ENCODE results near the gene GAP43.

The GAP43 gene
- 0 to 0.18 (median 0.03) reads per million in 9 experiments for total RNA-seq

- Mint-ChIP-seq H3K4me3 (peak within 1 kb of the TSS; percentile 26 to 48), H3K4me1 (ENCODE audit: low read depth in 2 of 2) (peaks cover 4 to 8% of the 10 kb centered on the region in 2 donors), H3K9me3 (no peaks in the 10 kb centered on the region), H3K27me3 (peaks cover 39 to 42% of the 10 kb centered on the region in 2 donors), H3K36me3 (ENCODE audit: insufficient read depth) (no peaks in the 10 kb centered on the region), H3K27ac (no peak within 1 kb of the TSS)
- DNase-seq (no peak), ATAC-seq (replicated peaks) (peak; percentile 46)
Measured at GRCh38 chr3:115623044-115623868, at the start of gene GAP43. Gene GAP43, plus strand, starts transcription at chr3:115623510. Its CDS starts 180 bp downstream, at chr3:115623690.

- Mint-ChIP-seq H3K4me1 (ENCODE audit: low read depth in 2 of 2) (no peaks in the 10 kb centered on the region), H3K4me3 (no peak overlapping the region), H3K27ac (no peak overlapping the region), H3K27me3 (peaks cover 18 to 50% of the 10 kb centered on the region in 2 donors), H3K9me3 (no peaks in the 10 kb centered on the region), H3K36me3 (ENCODE audit: insufficient read depth) (no peaks in the 10 kb centered on the region)
- ATAC-seq (replicated peaks) (no peak), DNase-seq (no peak)
Measured at GRCh38 chr3:115576325-115576875, 46.9 kb upstream of the GAP43 start.

- Mint-ChIP-seq H3K36me3 (ENCODE audit: insufficient read depth) (no peaks in the 10 kb centered on the region), H3K27ac (no peak overlapping the region), H3K9me3 (no peaks in the 10 kb centered on the region), H3K27me3 (peaks cover 24 to 56% of the 10 kb centered on the region in 2 donors), H3K4me1 (ENCODE audit: low read depth in 2 of 2) (no peaks in the 10 kb centered on the region), H3K4me3 (no peak overlapping the region)
- ATAC-seq (replicated peaks) (no peak), DNase-seq (no peak)
Measured at GRCh38 chr3:115577000-115577399, 46.3 kb upstream of the GAP43 start.

- no peaks in the 10 kb centered on the region for H3K9me3 Mint-ChIP-seq
- DNase-seq (no peak), ATAC-seq (replicated peaks) (no peak)
- H3K27ac Mint-ChIP-seq, result no peak overlapping the region
- H3K4me1 Mint-ChIP-seq (ENCODE audit: low read depth in 2 of 2), result no peaks in the 10 kb centered on the region
- no peak overlapping the region for H3K4me3 Mint-ChIP-seq
- H3K27me3 Mint-ChIP-seq, result peaks cover 31 to 66% of the 10 kb centered on the region in 2 donors
- H3K36me3 Mint-ChIP-seq (ENCODE audit: insufficient read depth), result no peaks in the 10 kb centered on the region
Measured at GRCh38 chr3:115578331-115578730, 45.0 kb upstream of the GAP43 start.

GRCh38 chr3:115580566-115580965 lies 42.7 kb upstream of the GAP43 start:
- H3K27me3 Mint-ChIP-seq, result peaks cover 16 to 46% of the 10 kb centered on the region in 2 donors
- no peaks in the 10 kb centered on the region for H3K36me3 Mint-ChIP-seq (ENCODE audit: insufficient read depth)
- DNase-seq, result no peak
- no peak overlapping the region for H3K27ac Mint-ChIP-seq
- H3K4me1 Mint-ChIP-seq (ENCODE audit: low read depth in 2 of 2), result no peaks in the 10 kb centered on the region
- no peak overlapping the region for H3K4me3 Mint-ChIP-seq
- H3K9me3 Mint-ChIP-seq, result no peaks in the 10 kb centered on the region
- no peak for ATAC-seq (replicated peaks)

GRCh38 chr3:115581362-115582135 lies 41.8 kb upstream of the GAP43 start:
- no peaks in the 10 kb centered on the region for H3K9me3 Mint-ChIP-seq
- peaks cover 15 to 38% of the 10 kb centered on the region in 2 donors for H3K27me3 Mint-ChIP-seq
- DNase-seq (no peak), ATAC-seq (replicated peaks) (no peak)
- H3K36me3 Mint-ChIP-seq (ENCODE audit: insufficient read depth), result no peaks in the 10 kb centered on the region
- no peak overlapping the region for H3K4me3 Mint-ChIP-seq
- no peak overlapping the region for H3K27ac Mint-ChIP-seq
- H3K4me1 Mint-ChIP-seq (ENCODE audit: low read depth in 2 of 2), result no peaks in the 10 kb centered on the region

- no peak for DNase-seq
- no peak for ATAC-seq (replicated peaks)
- no peaks in the 10 kb centered on the region for H3K4me1 Mint-ChIP-seq (ENCODE audit: low read depth in 2 of 2)
Measured at GRCh38 chr3:115588201-115589115, 34.9 kb upstream of the GAP43 start.

GRCh38 chr3:115590873-115591272 lies 32.4 kb upstream of the GAP43 start:
- Mint-ChIP-seq H3K4me3 (no peak overlapping the region), H3K27me3 (peaks cover 18 to 26% of the 10 kb centered on the region in 2 donors), H3K9me3 (peaks cover 2 to 9% of the 10 kb centered on the region in 2 donors), H3K4me1 (ENCODE audit: low read depth in 2 of 2) (no peaks in the 10 kb centered on the region), H3K36me3 (ENCODE audit: insufficient read depth) (no peaks in the 10 kb centered on the region), H3K27ac (no peak overlapping the region)
- DNase-seq, result no peak
- ATAC-seq (replicated peaks), result no peak

More at GRCh38 chr3:115588201-115589115, 34.9 kb upstream of the GAP43 start:
- H3K27ac Mint-ChIP-seq, result no peak overlapping the region
- no peak overlapping the region for H3K4me3 Mint-ChIP-seq
- H3K27me3 Mint-ChIP-seq, result peaks cover 18 to 26% of the 10 kb centered on the region in 2 donors
- no peaks in the 10 kb centered on the region for H3K36me3 Mint-ChIP-seq (ENCODE audit: insufficient read depth)
- peaks cover under 1% of the 10 kb centered on the region in 2 donors for H3K9me3 Mint-ChIP-seq

GRCh38 chr3:115595611-115596275 lies 27.6 kb upstream of the GAP43 start:
- no peaks in the 10 kb centered on the region for H3K4me1 Mint-ChIP-seq (ENCODE audit: low read depth in 2 of 2)
- DNase-seq (no peak), ATAC-seq (replicated peaks) (no peak)
- peaks cover 17 to 30% of the 10 kb centered on the region in 2 donors for H3K27me3 Mint-ChIP-seq
- no peaks in the 10 kb centered on the region for H3K36me3 Mint-ChIP-seq (ENCODE audit: insufficient read depth)
- no peak overlapping the region for H3K27ac Mint-ChIP-seq
- no peak overlapping the region for H3K4me3 Mint-ChIP-seq
- peaks cover 2 to 9% of the 10 kb centered on the region in 2 donors for H3K9me3 Mint-ChIP-seq

- H3K9me3 Mint-ChIP-seq, result peaks cover 2 to 9% of the 10 kb centered on the region in 2 donors
- no peaks in the 10 kb centered on the region for H3K36me3 Mint-ChIP-seq (ENCODE audit: insufficient read depth)
- ATAC-seq (replicated peaks) (no peak), DNase-seq (no peak)
- peaks cover 23 to 41% of the 10 kb centered on the region in 2 donors for H3K27me3 Mint-ChIP-seq
- no peak overlapping the region for H3K27ac Mint-ChIP-seq
- no peak overlapping the region for H3K4me3 Mint-ChIP-seq
- no peaks in the 10 kb centered on the region for H3K4me1 Mint-ChIP-seq (ENCODE audit: low read depth in 2 of 2)
Measured at GRCh38 chr3:115598216-115598615, 25.1 kb upstream of the GAP43 start.

GRCh38 chr3:115602194-115602593 lies 21.1 kb upstream of the GAP43 start:
- Mint-ChIP-seq H3K9me3 (no peaks in the 10 kb centered on the region), H3K27me3 (peaks cover 18 to 32% of the 10 kb centered on the region in 2 donors), H3K4me1 (ENCODE audit: low read depth in 2 of 2) (no peaks in the 10 kb centered on the region), H3K36me3 (ENCODE audit: insufficient read depth) (no peaks in the 10 kb centered on the region), H3K27ac (no peak overlapping the region), H3K4me3 (no peak overlapping the region)
- ATAC-seq (replicated peaks), result no peak
- DNase-seq, result no peak

- H3K9me3 Mint-ChIP-seq, result no peaks in the 10 kb centered on the region
- no peak overlapping the region for H3K27ac Mint-ChIP-seq
- no peak for DNase-seq
- no peaks in the 10 kb centered on the region for H3K4me1 Mint-ChIP-seq (ENCODE audit: low read depth in 2 of 2)
- no peak for ATAC-seq (replicated peaks)
- no peak overlapping the region for H3K4me3 Mint-ChIP-seq
- peaks cover 30 to 42% of the 10 kb centered on the region in 2 donors for H3K27me3 Mint-ChIP-seq
- peaks cover 6% of the 10 kb centered on the region for H3K36me3 Mint-ChIP-seq (ENCODE audit: insufficient read depth)
Measured at GRCh38 chr3:115611630-115612029, 11.7 kb upstream of the GAP43 start.

Data from effector memory CD8-positive, alpha-beta T cell (primary cell).